ENCODE results near the gene ING5. TPM values are rescaled to one million over a fixed set of nuclear protein-coding genes. Genes with fewer than 3 reads are reported as not detected.

ING5 gene
- total and polyA plus RNA-seq, 9 donors = 21.0 to 29.4 (median 24.9) TPM

DNA sequence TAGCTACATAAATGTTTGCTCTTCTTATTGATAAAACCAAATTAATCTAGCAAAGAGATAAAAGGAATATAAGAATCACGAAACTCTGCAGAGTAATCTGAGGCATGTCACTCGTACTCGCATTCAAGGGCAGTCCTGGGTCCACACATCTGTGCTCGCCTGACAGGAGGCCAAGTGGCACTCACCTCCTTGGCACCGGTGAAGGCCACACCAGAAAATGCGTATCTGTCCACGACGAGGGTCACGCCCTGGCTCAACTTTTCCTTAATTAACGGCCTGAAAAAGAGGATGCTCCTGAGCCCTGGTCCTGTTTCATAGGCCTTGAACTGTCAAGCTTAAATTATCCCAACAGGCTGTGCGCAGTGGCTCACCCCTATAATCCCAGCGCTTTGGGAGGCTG lies 21.8 kb upstream of the ING5 start:
- no peak for DNase-seq
- Histone ChIP-seq H3K36me3 (ENCODE audit: control insufficient read depth, insufficient read depth, low read length) (peaks cover 92% of the 10 kb centered on the region), H3K4me1 (ENCODE audit: control insufficient read depth, insufficient read depth, low read length) (no peaks in the 10 kb centered on the region), H3K27ac (ENCODE audit: low read length) (no peak overlapping the region), H3K9me3 (replicated peaks; ENCODE audit: control insufficient read depth, low read depth, low read length) (no peaks in the 10 kb centered on the region), H3K4me3 (ENCODE audit: low read length) (no peak overlapping the region), H3K27me3 (ENCODE audit: control insufficient read depth, insufficient read depth, low read length) (no peaks in the 10 kb centered on the region)
- 93% methylated on average over 11 of the region's 12 CpGs for WGBS (ENCODE audit: insufficient coverage)

DNA sequence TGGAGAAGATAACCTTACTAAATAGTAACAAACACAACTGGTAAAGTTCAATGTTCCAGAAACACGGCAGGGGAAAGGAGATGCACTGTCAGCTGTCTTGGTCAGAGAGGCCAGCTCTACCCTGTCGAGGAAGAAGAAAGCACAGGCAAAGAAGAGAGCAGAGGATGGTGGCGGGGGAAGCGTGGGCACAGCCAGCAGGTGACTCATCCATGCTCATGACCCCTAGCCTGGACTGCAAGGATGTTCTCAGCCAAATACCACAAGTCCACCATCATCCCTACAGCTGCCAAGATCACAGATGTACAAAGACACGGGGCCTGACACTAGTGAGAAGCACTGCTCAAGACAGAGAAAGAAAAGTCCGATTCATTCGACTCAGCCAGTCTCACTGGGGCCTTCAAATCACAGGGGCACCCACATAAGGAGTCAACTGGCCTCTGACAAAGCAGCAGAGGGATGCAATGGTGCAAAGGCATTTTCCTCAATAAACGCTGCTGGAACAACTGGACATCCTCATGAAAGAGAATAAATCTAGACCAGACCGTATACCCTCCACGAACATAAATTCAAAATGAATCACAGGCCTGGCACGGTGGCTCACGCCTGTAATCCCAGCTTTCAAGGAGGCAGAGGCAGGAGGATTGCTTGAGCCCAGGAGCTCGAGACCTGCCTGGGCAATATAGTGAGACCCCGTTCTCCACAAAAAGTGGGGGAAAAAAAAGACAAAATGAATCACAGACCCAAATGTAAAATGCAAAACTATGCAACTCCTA lies 20.8 kb upstream of the ING5 start:
- peaks cover 4% of the 10 kb centered on the region for H3K4me1 ChIP-seq (ENCODE audit: control insufficient read depth, insufficient read depth, low read length)
- no peaks in the 10 kb centered on the region for H3K9me3 ChIP-seq (replicated peaks; ENCODE audit: control insufficient read depth, low read depth, low read length)
- 75% methylated on average over 11 of the region's 14 CpGs for WGBS (ENCODE audit: insufficient coverage)
- H3K4me3 ChIP-seq (ENCODE audit: low read length) = no peak overlapping the region
- peaks cover 88% of the 10 kb centered on the region for H3K36me3 ChIP-seq (ENCODE audit: control insufficient read depth, insufficient read depth, low read length)
- no peak for DNase-seq
- no peaks in the 10 kb centered on the region for H3K27me3 ChIP-seq (ENCODE audit: control insufficient read depth, insufficient read depth, low read length)
- no peak overlapping the region for H3K27ac ChIP-seq (ENCODE audit: low read length)

GRCh38 chr2:241686324-241686649 lies 15.6 kb upstream of the ING5 start:
- Histone ChIP-seq H3K27me3 (ENCODE audit: control insufficient read depth, insufficient read depth, low read length) (no peaks in the 10 kb centered on the region), H3K27ac (ENCODE audit: low read length) (peak overlapping the region; percentile 55), H3K36me3 (ENCODE audit: control insufficient read depth, insufficient read depth, low read length) (peaks cover 56% of the 10 kb centered on the region), H3K9me3 (replicated peaks; ENCODE audit: control insufficient read depth, low read depth, low read length) (no peaks in the 10 kb centered on the region), H3K4me1 (ENCODE audit: control insufficient read depth, insufficient read depth, low read length) (peaks cover 19% of the 10 kb centered on the region), H3K4me3 (ENCODE audit: low read length) (peak overlapping the region; percentile 74)
- 0% methylated on average over 33 of the region's 37 CpGs for WGBS (ENCODE audit: insufficient coverage)
- no peak for DNase-seq

- WGBS (ENCODE audit: insufficient coverage) = under 1% methylated on average over 102 of the region's 102 CpGs
- no peaks in the 10 kb centered on the region for H3K27me3 ChIP-seq (ENCODE audit: control insufficient read depth, insufficient read depth, low read length)
- H3K36me3 ChIP-seq (ENCODE audit: control insufficient read depth, insufficient read depth, low read length) = peaks cover 56% of the 10 kb centered on the region
- peak within 1 kb of the TSS; percentile 74 for H3K4me3 ChIP-seq (ENCODE audit: low read length)
- DNase-seq = peak; percentile 99
- H3K27ac ChIP-seq (ENCODE audit: low read length) = peak within 1 kb of the TSS; percentile 75
- no peaks in the 10 kb centered on the region for H3K9me3 ChIP-seq (replicated peaks; ENCODE audit: control insufficient read depth, low read depth, low read length)
- peaks cover 19% of the 10 kb centered on the region for H3K4me1 ChIP-seq (ENCODE audit: control insufficient read depth, insufficient read depth, low read length)
Observed at GRCh38 chr2:241686650-241687425, 15.0 kb upstream of the ING5 start, which contains the start of gene DTYMK. Gene DTYMK (minus strand): TSS chr2:241686815. CDS start chr2:241686783, 32 bp downstream.

DNA sequence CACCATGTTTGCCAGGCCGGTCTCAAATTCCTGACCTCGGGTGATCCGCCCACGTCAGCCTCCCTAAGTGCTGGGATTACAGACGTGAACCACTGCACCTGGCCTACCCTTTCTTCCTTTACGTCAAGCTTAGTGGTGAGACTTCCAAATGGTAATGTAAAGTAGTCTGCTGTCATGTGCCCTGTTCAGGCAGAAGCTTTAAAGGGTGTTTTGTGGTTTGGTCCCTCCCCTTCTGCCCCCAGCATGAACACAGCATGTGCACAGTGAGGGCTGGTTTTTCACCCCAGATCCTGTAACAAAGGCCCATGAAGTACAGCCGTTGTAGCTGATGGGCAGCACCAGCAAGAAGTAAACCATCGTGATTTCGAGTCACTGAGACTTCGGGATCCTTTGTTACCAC lies 12.5 kb upstream of the ING5 start:
- Histone ChIP-seq H3K36me3 (ENCODE audit: control insufficient read depth, insufficient read depth, low read length) (peaks cover 47% of the 10 kb centered on the region), H3K27ac (ENCODE audit: low read length) (no peak overlapping the region), H3K4me1 (ENCODE audit: control insufficient read depth, insufficient read depth, low read length) (peaks cover 19% of the 10 kb centered on the region), H3K4me3 (ENCODE audit: low read length) (no peak overlapping the region), H3K27me3 (ENCODE audit: control insufficient read depth, insufficient read depth, low read length) (no peaks in the 10 kb centered on the region), H3K9me3 (replicated peaks; ENCODE audit: control insufficient read depth, low read depth, low read length) (no peaks in the 10 kb centered on the region)
- 72% methylated on average over 6 of the region's 10 CpGs for WGBS (ENCODE audit: insufficient coverage)
- no peak for DNase-seq

GRCh38 chr2:241690202-241690717 lies 11.6 kb upstream of the ING5 start:
- Histone ChIP-seq H3K27me3 (ENCODE audit: control insufficient read depth, insufficient read depth, low read length) (no peaks in the 10 kb centered on the region), H3K4me1 (ENCODE audit: control insufficient read depth, insufficient read depth, low read length) (peaks cover 19% of the 10 kb centered on the region), H3K9me3 (replicated peaks; ENCODE audit: control insufficient read depth, low read depth, low read length) (no peaks in the 10 kb centered on the region), H3K36me3 (ENCODE audit: control insufficient read depth, insufficient read depth, low read length) (peaks cover 39% of the 10 kb centered on the region), H3K4me3 (ENCODE audit: low read length) (no peak overlapping the region), H3K27ac (ENCODE audit: low read length) (no peak overlapping the region)
- DNase-seq = no peak
- 92% methylated on average over 6 of the region's 6 CpGs for WGBS (ENCODE audit: insufficient coverage)

DNA sequence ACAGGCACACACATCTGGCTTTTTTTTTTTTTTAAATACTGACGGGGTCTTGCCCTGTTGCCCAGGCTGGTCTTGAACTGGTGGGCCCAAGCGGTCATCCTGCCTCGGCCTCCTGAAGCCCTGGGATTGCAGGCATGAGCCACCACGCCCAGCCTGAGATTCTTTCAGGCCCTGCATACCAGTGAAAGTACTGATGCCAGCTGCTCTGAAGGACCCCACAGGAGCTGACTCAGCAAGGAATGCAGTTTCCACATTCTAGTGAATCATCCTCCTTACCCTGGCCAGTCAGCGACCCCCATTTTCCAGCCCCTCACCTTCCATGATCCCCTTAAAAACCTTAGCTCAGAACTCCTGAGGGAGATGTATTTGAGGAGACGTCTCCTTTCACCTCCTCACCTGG lies 9.4 kb upstream of the ING5 start:
- Histone ChIP-seq H3K9me3 (replicated peaks; ENCODE audit: control insufficient read depth, low read depth, low read length) (no peaks in the 10 kb centered on the region), H3K36me3 (ENCODE audit: control insufficient read depth, insufficient read depth, low read length) (peaks cover 36% of the 10 kb centered on the region), H3K27ac (ENCODE audit: low read length) (no peak overlapping the region), H3K4me1 (ENCODE audit: control insufficient read depth, insufficient read depth, low read length) (peaks cover 15% of the 10 kb centered on the region), H3K4me3 (ENCODE audit: low read length) (no peak overlapping the region), H3K27me3 (ENCODE audit: control insufficient read depth, insufficient read depth, low read length) (no peaks in the 10 kb centered on the region)
- 93% methylated on average over 5 of the region's 6 CpGs for WGBS (ENCODE audit: insufficient coverage)
- DNase-seq = no peak

DNA sequence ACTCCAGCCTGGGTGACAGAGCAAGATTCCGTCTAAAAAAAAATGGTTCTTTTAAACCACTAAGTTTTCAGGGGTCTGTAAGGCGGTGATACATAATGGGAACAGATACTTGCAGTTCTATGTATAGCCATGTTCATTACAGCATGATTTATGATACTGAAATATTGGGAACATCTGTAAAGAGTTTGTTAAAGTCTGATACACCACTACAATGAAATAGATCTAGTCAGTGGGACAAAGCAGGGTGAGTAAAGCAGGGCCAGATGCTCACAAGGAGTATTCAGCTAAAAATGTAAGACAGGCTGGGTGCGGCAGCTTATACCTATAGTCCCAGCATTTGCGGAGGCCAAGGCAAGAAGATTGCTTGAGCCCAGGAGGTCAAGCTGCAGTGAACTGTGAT lies 6.2 kb upstream of the ING5 start:
- H3K36me3 ChIP-seq (ENCODE audit: control insufficient read depth, insufficient read depth, low read length) = peaks cover 21% of the 10 kb centered on the region
- H3K27me3 ChIP-seq (ENCODE audit: control insufficient read depth, insufficient read depth, low read length) = no peaks in the 10 kb centered on the region
- no peak overlapping the region for H3K27ac ChIP-seq (ENCODE audit: low read length)
- DNase-seq = no peak
- WGBS (ENCODE audit: insufficient coverage) = 96% methylated on average over 2 of the region's 4 CpGs
- no peaks in the 10 kb centered on the region for H3K9me3 ChIP-seq (replicated peaks; ENCODE audit: control insufficient read depth, low read depth, low read length)
- no peak overlapping the region for H3K4me3 ChIP-seq (ENCODE audit: low read length)
- no peaks in the 10 kb centered on the region for H3K4me1 ChIP-seq (ENCODE audit: control insufficient read depth, insufficient read depth, low read length)

DNA sequence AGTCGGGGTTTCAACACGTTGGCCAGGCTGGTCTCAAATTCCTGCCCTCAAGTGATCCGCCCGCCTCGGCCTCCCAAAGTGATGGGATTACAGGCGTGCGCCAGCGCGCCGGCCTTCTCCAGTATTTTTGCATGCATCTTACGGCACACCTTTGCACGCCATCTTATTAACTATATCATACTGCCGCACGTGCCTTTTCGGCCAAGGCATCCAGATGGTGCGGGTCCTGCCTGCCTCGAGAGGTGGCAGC lies 765 bp upstream of the ING5 start:
- no peak for DNase-seq
- Histone ChIP-seq H3K4me1 (ENCODE audit: control insufficient read depth, insufficient read depth, low read length) (peaks cover 12% of the 10 kb centered on the region), H3K9me3 (replicated peaks; ENCODE audit: control insufficient read depth, low read depth, low read length) (peaks cover 4% of the 10 kb centered on the region), H3K27me3 (ENCODE audit: control insufficient read depth, insufficient read depth, low read length) (no peaks in the 10 kb centered on the region), H3K27ac (ENCODE audit: low read length) (no peak overlapping the region), H3K36me3 (ENCODE audit: control insufficient read depth, insufficient read depth, low read length) (peaks cover 10% of the 10 kb centered on the region), H3K4me3 (ENCODE audit: low read length) (peak overlapping the region; percentile 66)
- 0% methylated on average over 11 of the region's 17 CpGs for WGBS (ENCODE audit: insufficient coverage)

DNA sequence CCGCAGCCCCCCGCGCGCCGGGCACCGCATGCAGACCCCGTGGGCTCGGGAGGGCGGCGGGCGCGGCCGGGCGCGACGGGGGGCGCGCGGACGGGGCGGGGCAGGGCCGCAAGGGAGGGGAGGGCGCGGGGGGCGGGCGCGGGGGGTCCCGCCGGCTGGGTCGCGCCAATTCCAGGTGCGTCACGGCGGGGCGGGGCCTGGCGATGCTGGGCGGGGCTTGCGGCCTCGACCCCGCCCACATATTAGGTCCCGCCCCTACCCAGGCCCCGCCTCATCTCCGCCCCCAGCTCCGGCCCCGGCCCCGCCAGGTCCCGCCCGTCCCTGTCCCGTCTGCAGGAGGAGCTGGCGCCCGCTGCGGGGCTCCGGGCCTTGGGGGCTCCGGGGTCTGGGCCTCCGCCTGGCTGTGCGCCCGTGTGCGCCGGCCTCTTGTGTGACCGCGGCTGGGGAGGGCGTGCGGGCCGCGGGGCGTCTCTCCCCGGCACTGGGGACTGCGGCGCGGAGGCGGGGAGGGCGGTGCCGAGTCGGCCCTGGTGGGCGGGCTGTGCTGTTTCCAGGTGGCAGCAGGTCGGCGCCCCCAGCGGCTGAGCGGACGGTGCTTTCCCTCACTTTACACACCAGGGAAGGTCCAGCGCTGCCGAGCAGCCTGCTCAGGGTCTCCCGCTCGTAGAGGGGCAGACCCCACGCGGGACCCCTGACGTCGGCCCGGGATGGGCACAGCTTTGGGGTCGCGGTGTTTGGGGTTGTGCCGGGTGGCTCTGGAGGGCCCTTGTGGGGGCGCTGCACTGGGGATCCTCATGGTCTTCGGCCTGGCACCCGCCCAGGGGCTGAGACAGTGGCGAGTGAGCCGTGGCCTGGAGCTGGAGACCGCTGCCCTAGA lies 554 bp downstream of the ING5 start:
- H3K4me3 ChIP-seq (ENCODE audit: low read length) = peak overlapping the region; percentile 53
- peak; percentile 90 for DNase-seq

More for the DNA sequence above, 554 bp downstream of the ING5 start:
- peaks cover 20% of the 10 kb centered on the region for H3K36me3 ChIP-seq (ENCODE audit: control insufficient read depth, insufficient read depth, low read length)
- H3K27ac ChIP-seq (ENCODE audit: low read length) = peak overlapping the region; percentile 72
- WGBS (ENCODE audit: insufficient coverage) = under 1% methylated on average over 85 of the region's 98 CpGs
- H3K9me3 ChIP-seq (replicated peaks; ENCODE audit: control insufficient read depth, low read depth, low read length) = peaks cover 8% of the 10 kb centered on the region
- H3K4me1 ChIP-seq (ENCODE audit: control insufficient read depth, insufficient read depth, low read length) = peaks cover 12% of the 10 kb centered on the region
- H3K27me3 ChIP-seq (ENCODE audit: control insufficient read depth, insufficient read depth, low read length) = no peaks in the 10 kb centered on the region
